Thoracic aorta (tissue), 2 donors: ENCODE data around the gene TLR2. TPM values are rescaled to one million over a fixed set of nuclear protein-coding genes. Genes with fewer than 3 reads are reported as not detected.

ENCODE experiments used
- ATAC-seq: fragments of 150-250 bp; one replicate; pipeline ENCODE4 v1.8.0; 2017; ENCODE audit warnings: low read depth; ENCODE audit not compliant: insufficient number of reproducible peaks, low FRiP score
- DNase-seq: peaks from one replicate; pipeline ENCODE4 v3.0.0-alpha.2; 2020; ENCODE audit warnings: low spot score
- H3K27ac ChIP-seq, 2 donors: fragments of 200-600 bp; sonication (generic); 1 replicate in 1 of 2; 2 replicates in 1 of 2; pipeline ENCODE4 v1.5.1; 2016; ENCODE audit warnings: mild to moderate bottlenecking in 2 of 2, moderate library complexity in 2 of 2
- H3K27me3 ChIP-seq: fragments of 200-600 bp; sonication (generic); replicated peaks from 2 replicates; pipeline ENCODE4 v1.6.0; 2016; ENCODE audit warnings: mild to moderate bottlenecking; ENCODE audit not compliant: insufficient read depth
- H3K36me3 ChIP-seq: fragments of 200-600 bp; sonication (generic); one replicate; pipeline ENCODE4 v1.5.1; 2016
- H3K4me1 ChIP-seq, 2 donors: fragments of 200-600 bp; sonication (generic); 1 replicate in 1 of 2; 2 replicates in 1 of 2; pipeline versions ENCODE4 v1.5.1 to v1.6.0; 2016; ENCODE audit warnings: low read depth in 2 of 2, mild to moderate bottlenecking in 1 of 2; ENCODE audit not compliant: control insufficient read depth in 1 of 2
- H3K4me3 ChIP-seq: fragments of 200-600 bp; sonication (generic); 2 replicates; pipeline ENCODE4 v1.5.1; 2016; ENCODE audit warnings: mild to moderate bottlenecking
- H3K9me3 ChIP-seq: fragments of 200-600 bp; sonication (generic); 2 replicates; pipeline ENCODE4 v1.5.1; 2016
- CTCF ChIP-seq: fragments of 200-600 bp; sonication (generic); IDR thresholded peaks from one replicate; pipeline ENCODE4 v1.5.1; 2019; ENCODE audit warnings: antibody characterized with exemption
- total RNA-seq, 2 donors: library from RNA; depleted of rRNA; stranded (reverse); fragments of >200 nt; gene quantifications; one replicate each; pipeline versions ENCODE4 v1.1.0 to v1.2.3, GENCODE V29; 2016

Gene TLR2
- total RNA-seq, 2 donors from 2014 or later, result 68.5 to 77.7 TPM

- Histone ChIP-seq H3K27ac (no peak overlapping the region), H3K27me3 (no peaks in the 10 kb centered on the region), H3K4me1 (no peaks in the 10 kb centered on the region), H3K4me3 (no peak overlapping the region), H3K9me3 (no peaks in the 10 kb centered on the region), H3K36me3 (peaks cover 4% of the 10 kb centered on the region)
- no peak for DNase-seq
- no peak for ATAC-seq
- no peak for TF ChIP-seq CTCF
Observed at GRCh38 chr4:153705743-153706468, 21.8 kb downstream of the TLR2 start.

- H3K9me3 ChIP-seq, result no peaks in the 10 kb centered on the region
- DNase-seq (no peak), ATAC-seq (no peak)
- peaks cover 4% of the 10 kb centered on the region for H3K36me3 ChIP-seq
- no peak overlapping the region for H3K27ac ChIP-seq
- H3K27me3 ChIP-seq, result no peaks in the 10 kb centered on the region
- H3K4me1 ChIP-seq, result no peaks in the 10 kb centered on the region
- no peak for TF ChIP-seq CTCF
- no peak overlapping the region for H3K4me3 ChIP-seq
Observed at GRCh38 chr4:153706519-153706918, 22.4 kb downstream of the TLR2 start.

GRCh38 chr4:153710681-153711080 lies 26.6 kb downstream of the TLR2 start:
- Histone ChIP-seq H3K36me3 (no peaks in the 10 kb centered on the region), H3K4me3 (no peak overlapping the region), H3K4me1 (peaks cover 2 to 9% of the 10 kb centered on the region in 2 donors), H3K27ac (no peak overlapping the region), H3K9me3 (no peaks in the 10 kb centered on the region), H3K27me3 (no peaks in the 10 kb centered on the region)
- ATAC-seq (no peak), DNase-seq (no peak)
- no peak for TF ChIP-seq CTCF

- no peaks in the 10 kb centered on the region for H3K9me3 ChIP-seq
- H3K4me1 ChIP-seq, result peaks cover 2 to 9% of the 10 kb centered on the region in 2 donors
- TF ChIP-seq CTCF, result no peak
- H3K27me3 ChIP-seq, result no peaks in the 10 kb centered on the region
- DNase-seq (no peak), ATAC-seq (peak; percentile 80)
- no peaks in the 10 kb centered on the region for H3K36me3 ChIP-seq
- H3K4me3 ChIP-seq, result no peak overlapping the region
- H3K27ac ChIP-seq, result no peak overlapping the region
Observed at GRCh38 chr4:153713866-153714646, 30.0 kb downstream of the TLR2 start.

- no peak overlapping the region for H3K4me3 ChIP-seq
- no peaks in the 10 kb centered on the region for H3K36me3 ChIP-seq
- DNase-seq (no peak), ATAC-seq (no peak)
- no peak for TF ChIP-seq CTCF
- H3K27ac ChIP-seq, result no peak overlapping the region
- no peaks in the 10 kb centered on the region for H3K27me3 ChIP-seq
- no peaks in the 10 kb centered on the region for H3K4me1 ChIP-seq
- no peaks in the 10 kb centered on the region for H3K9me3 ChIP-seq
Observed at GRCh38 chr4:153722036-153722435, 38.0 kb downstream of the TLR2 start.
